Endothelial cell (in vitro differentiated cells): ENCODE data around the gene ALKBH5. TPM values are rescaled to one million over a fixed set of nuclear protein-coding genes. Genes with fewer than 3 reads are reported as not detected.
A peak's percentile ranks its signal among the peaks of the same experiment; 100 is the strongest.

Experiments used
- DNase-seq: peaks from one replicate; pipeline ENCODE4 v3.0.0; 2021; ENCODE audit warnings: low spot score
- H3K27ac Mint-ChIP-seq: one replicate; pipeline ENCODE4 v1.8.0; 2021; ENCODE audit warnings: mixed read lengths, inconsistent platforms; ENCODE audit not compliant: unreplicated experiment
- H3K27me3 Mint-ChIP-seq: one replicate; pipeline ENCODE4 v1.8.0; 2021; ENCODE audit warnings: mild to moderate bottlenecking, moderate library complexity, mixed read lengths, inconsistent platforms; ENCODE audit not compliant: unreplicated experiment
- H3K36me3 Mint-ChIP-seq: one replicate; pipeline ENCODE4 v1.8.0; 2021; ENCODE audit warnings: mild to moderate bottlenecking, low read depth, mixed read lengths, inconsistent platforms; ENCODE audit not compliant: unreplicated experiment
- H3K4me1 Mint-ChIP-seq: one replicate; pipeline ENCODE4 v1.8.0; 2021; ENCODE audit warnings: mild to moderate bottlenecking, mixed read lengths, inconsistent platforms; ENCODE audit not compliant: unreplicated experiment
- H3K4me3 Mint-ChIP-seq: one replicate; pipeline ENCODE4 v1.8.0; 2021; ENCODE audit warnings: mild to moderate bottlenecking, mixed read lengths, inconsistent platforms; ENCODE audit not compliant: unreplicated experiment
- H3K9me3 Mint-ChIP-seq: one replicate; pipeline ENCODE4 v1.8.0; 2021; ENCODE audit warnings: mixed read lengths, inconsistent platforms; ENCODE audit not compliant: unreplicated experiment
- total RNA-seq: library from RNA; stranded (reverse); fragmentation: NEBNext Ultra II Directional; extraction: Animal tissue kit (Norgen Biotek cat#: 25700); gene quantifications from one replicate; pipeline ENCODE4 v1.2.1, GENCODE V29; 2021; ENCODE audit not compliant: unreplicated experiment
- TF ChIP-seq, protein P1 (sequence below): fragments of 200-600 bp; sonication (generic); IDR thresholded peaks from one replicate; pipeline ENCODE4 v1.5.0; 2021; ENCODE audit warnings: antibody characterized with exemption; ENCODE audit not compliant: unreplicated experiment

The ALKBH5 gene
- total RNA-seq, 1 donor from 2014 or later, result 55.3 TPM

DNA sequence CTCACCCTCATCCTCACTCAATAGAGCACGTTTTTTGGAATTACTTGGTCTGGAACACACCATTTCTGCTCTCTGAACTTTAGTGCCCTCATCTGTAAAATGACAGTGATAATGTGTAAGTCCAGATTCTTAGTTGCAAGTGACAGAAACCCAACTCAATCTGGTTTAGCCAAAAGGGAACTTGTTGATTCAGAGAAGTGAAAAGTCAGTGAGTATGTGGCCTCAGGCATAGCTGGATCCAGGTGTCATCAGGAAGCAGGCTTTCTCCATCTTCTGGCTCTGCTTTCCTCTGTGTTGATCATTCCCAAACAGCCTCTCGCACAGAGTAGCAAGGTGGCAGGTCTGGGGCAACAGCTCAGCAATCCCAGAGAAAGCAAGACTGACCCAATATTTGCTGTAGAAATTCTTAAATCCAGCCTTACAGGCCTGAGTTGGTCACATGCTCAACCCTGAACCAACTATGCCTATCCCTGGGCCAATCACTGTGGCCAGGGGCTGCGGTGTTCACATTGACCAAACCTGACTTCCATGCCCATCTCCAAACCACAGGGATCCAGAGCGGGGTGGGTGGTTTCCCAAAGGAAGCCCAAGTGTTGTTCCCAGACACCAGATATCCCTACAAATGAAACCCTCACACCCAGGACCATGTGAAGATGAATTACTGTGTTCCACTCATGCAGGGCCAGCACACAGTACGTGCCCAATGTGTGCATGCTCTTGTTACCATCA lies 23.3 kb upstream of the ALKBH5 start:
- no peak for DNase-seq
- H3K36me3 Mint-ChIP-seq, result peaks cover 8% of the 10 kb centered on the region
- peaks cover 15% of the 10 kb centered on the region for H3K4me1 Mint-ChIP-seq
- peaks cover 12% of the 10 kb centered on the region for H3K27me3 Mint-ChIP-seq
- peak overlapping the region; percentile 28 for H3K27ac Mint-ChIP-seq
- no peaks in the 10 kb centered on the region for H3K9me3 Mint-ChIP-seq
- TF ChIP-seq, protein P1, sequence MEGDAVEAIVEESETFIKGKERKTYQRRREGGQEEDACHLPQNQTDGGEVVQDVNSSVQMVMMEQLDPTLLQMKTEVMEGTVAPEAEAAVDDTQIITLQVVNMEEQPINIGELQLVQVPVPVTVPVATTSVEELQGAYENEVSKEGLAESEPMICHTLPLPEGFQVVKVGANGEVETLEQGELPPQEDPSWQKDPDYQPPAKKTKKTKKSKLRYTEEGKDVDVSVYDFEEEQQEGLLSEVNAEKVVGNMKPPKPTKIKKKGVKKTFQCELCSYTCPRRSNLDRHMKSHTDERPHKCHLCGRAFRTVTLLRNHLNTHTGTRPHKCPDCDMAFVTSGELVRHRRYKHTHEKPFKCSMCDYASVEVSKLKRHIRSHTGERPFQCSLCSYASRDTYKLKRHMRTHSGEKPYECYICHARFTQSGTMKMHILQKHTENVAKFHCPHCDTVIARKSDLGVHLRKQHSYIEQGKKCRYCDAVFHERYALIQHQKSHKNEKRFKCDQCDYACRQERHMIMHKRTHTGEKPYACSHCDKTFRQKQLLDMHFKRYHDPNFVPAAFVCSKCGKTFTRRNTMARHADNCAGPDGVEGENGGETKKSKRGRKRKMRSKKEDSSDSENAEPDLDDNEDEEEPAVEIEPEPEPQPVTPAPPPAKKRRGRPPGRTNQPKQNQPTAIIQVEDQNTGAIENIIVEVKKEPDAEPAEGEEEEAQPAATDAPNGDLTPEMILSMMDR, result no peak
- peak overlapping the region; percentile 54 for H3K4me3 Mint-ChIP-seq

DNA sequence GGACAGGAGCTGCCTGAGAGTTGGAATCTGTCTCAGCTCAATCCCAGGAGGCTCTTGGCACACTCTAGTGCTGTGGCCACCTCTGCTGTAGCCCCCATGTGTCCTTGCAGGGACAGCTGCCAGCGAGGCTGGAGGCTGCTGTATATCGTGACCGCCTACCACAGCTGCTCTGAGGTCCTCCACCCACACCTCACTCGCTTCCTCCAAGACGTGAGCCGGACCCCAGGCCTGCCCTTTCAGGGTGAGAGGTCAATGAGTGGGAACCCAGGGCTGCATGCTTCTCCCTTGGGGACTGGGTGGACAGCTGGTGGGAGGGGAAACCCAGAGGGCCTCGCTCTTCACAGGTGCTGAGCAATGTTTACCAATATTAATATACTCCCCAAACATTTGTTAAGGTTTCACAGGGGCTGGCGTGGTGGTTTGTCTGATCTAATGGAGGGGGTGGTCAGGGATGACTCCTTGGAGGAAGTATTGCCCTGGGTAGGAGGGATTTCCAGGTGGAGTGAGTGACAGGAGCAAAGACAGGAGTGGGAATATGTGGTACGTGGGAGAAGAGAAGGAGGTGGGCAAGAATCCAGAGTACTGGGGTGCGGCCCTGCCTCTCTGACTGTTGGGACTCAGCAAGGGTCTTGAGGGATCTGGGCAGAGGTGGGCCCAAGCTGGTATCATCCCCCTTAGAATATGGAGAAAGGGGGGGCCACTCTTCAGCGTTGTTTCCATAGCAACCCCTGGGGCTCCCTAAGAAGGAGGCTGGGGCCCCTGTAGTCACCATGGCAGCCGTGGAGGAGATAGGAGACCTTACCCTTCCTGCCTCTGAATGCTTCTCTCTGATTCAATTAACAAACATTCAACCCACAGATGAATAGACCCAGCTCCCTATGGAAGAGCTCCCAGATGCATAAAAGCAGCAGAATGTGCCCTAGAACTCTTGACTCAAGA lies 22.2 kb upstream of the ALKBH5 start:
- no peak for DNase-seq
- Mint-ChIP-seq H3K4me3 (no peak overlapping the region), H3K36me3 (peaks cover 8% of the 10 kb centered on the region), H3K9me3 (no peaks in the 10 kb centered on the region), H3K4me1 (peaks cover 5% of the 10 kb centered on the region), H3K27ac (no peak overlapping the region), H3K27me3 (peaks cover 8% of the 10 kb centered on the region)
- TF ChIP-seq, protein P1, result no peak

DNA sequence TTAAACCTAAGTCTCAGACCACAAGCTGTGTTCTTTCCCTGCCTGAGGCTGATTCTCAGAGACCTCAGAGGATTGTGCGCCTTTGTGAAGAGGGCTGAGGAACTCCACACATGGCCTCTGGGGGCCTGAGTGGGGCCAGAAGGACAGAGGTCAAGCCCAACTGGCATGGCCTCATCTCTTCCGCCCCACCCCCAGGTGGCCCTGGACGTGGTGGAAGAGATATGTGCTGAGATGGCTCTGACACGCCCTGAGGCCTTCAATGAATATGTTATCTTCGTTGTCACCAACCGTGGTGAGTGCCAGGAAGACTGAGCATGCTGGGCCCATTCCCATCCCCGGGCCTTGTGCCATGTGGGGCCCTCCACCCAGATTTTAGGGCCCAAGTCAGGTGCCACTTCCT lies 20.1 kb upstream of the ALKBH5 start:
- Mint-ChIP-seq H3K4me1 (no peaks in the 10 kb centered on the region), H3K27ac (no peak overlapping the region)

DNA sequence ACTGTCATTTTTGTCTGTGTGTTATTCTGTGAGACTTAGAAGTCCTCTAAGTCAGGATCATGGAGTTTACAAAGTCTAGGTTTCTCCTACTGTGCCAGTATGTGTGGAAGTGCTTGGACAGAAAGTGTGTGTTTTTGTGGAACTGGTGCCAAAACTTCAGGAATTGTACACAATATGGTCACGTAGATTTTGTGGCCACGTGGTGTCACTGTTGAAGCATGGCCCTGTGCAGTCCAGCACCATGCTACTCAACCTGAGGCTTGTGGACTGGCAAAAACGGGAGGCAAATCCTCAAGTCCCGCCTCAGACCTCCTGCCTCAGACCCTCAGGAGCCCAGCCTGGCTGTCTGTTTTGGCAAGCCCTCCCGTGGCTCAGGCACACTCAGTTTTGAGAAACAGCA lies 16.7 kb upstream of the ALKBH5 start:
- H3K4me1 Mint-ChIP-seq, result no peaks in the 10 kb centered on the region
- no peaks in the 10 kb centered on the region for H3K9me3 Mint-ChIP-seq
- peaks cover 5% of the 10 kb centered on the region for H3K36me3 Mint-ChIP-seq
- H3K27ac Mint-ChIP-seq, result no peak overlapping the region
- TF ChIP-seq, protein P1, result no peak
- DNase-seq, result no peak
- H3K27me3 Mint-ChIP-seq, result peaks cover 5% of the 10 kb centered on the region
- H3K4me3 Mint-ChIP-seq, result peak overlapping the region; percentile 45

More for the DNA sequence above, 20.1 kb upstream of the ALKBH5 start:
- TF ChIP-seq, protein P1, result no peak
- Mint-ChIP-seq H3K27me3 (peaks cover 5% of the 10 kb centered on the region), H3K4me3 (no peak overlapping the region), H3K9me3 (no peaks in the 10 kb centered on the region), H3K36me3 (peaks cover 8% of the 10 kb centered on the region)
- DNase-seq, result no peak

DNA sequence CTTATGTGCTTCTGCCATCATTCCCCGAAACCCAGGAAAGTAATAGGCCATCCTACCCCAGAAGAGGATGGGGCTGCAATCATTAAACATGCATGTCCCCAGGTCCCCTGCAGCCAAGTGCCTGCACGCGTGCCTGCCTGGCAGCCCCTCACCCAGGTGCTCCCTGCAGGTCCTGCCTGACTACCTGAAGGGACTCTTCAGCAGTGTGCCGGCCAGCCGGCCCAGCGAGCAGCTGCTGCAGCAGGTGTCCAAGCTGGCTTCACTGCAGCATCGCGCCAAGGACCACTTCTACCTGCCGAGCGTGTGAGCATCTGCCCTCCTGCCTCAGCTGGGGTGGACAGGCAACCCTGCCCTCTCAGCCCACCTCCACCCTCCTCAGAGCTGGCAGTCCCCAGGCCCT lies 16.2 kb upstream of the ALKBH5 start:
- TF ChIP-seq, protein P1, result no peak
- Mint-ChIP-seq H3K27ac (no peak overlapping the region), H3K4me3 (no peak overlapping the region), H3K36me3 (peaks cover 5% of the 10 kb centered on the region), H3K9me3 (no peaks in the 10 kb centered on the region), H3K4me1 (no peaks in the 10 kb centered on the region), H3K27me3 (peaks cover 8% of the 10 kb centered on the region)
- no peak for DNase-seq
